NCI-H774 (cell line): ENCODE data around the gene TAMM41.
"Not testable (repeated sequence)": the region's sequence is repeated elsewhere in the genome, so short reads cannot be mapped to it uniquely, and the experiment has no call there.

Experiments
- DNase-seq: peaks from one replicate; lab custom pipeline; 2025; lab: John Stamatoyannopoulos, UW

Gene TAMM41

DNA sequence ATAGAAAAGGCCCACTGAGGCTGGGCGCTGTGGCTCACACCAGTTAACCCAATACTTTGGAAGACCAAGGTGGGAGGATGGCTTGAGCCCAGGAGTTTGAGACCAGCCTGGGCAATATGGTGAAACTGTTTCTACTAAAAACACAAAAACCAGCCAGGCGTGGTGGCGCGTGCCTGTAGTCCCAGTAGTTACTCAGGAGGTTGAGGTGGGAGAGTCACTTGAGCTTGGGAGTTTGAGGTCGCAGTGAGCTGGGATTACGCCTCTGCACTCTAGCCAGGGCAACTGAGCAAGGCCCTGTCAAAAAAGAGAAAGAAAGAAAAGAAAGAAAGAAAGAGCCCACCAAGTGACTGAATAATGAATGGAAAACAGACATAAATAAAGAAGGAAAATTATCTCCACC, 32.0 kb downstream of the TAMM41 start:
- DNase-seq, result no peak

DNA sequence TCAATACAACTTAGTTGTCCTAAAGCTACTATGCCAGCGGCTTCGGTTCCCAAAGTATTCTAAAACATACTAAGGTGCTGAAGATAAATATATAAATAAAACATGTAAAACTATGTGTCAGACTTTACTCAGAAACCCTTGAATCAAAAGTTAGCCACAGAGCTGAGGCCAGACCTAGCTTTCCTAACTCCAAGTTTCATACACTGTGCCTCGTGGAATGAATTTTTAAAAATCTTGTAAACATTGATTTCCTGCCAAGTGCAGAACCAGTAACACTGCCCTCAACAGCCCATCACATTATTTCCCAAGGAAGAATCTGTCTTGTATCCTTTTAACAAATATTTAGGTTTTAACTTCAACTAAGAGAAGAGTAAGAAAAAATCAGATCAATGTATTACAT, 36.4 kb downstream of the TAMM41 start:
- no peak for DNase-seq

DNA sequence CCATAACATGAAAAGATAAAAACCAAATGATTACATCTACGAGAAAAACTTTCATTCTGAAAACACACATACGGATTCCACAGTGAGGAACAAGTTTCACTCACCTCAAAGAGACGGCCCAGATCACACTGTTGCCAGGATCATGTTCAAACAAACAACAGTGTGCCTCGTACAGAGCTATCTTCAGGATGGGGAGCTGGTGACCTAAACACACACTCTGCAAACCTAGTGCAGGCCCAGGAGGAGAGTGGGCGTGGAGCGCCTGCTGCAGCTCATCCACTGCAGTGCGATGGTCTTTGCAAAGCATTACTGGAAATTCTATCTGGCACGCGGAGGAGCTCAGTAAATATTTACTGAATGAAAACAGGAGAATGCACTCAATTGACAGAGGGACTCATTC, 38.5 kb downstream of the TAMM41 start:
- no peak for DNase-seq

DNA sequence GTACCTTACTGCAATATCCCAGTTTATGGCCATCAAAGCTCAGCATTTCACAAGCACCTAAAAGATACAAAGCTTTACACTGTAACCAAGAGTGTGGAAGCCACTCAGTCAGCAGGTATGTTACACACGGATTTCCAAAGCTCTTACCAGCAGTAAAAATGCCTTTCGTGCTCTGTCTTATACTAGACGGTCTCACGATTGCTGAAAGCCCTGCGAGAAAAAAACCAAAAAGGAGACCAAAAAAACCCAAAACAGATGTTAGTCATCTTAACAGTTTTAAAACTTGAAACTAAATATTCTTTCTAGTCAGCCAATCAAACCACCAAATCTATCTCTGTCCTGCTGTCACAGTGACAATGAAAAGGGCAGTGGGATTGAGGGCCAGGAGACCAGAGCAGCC, 39.0 kb downstream of the TAMM41 start:
- DNase-seq, result no peak

DNA sequence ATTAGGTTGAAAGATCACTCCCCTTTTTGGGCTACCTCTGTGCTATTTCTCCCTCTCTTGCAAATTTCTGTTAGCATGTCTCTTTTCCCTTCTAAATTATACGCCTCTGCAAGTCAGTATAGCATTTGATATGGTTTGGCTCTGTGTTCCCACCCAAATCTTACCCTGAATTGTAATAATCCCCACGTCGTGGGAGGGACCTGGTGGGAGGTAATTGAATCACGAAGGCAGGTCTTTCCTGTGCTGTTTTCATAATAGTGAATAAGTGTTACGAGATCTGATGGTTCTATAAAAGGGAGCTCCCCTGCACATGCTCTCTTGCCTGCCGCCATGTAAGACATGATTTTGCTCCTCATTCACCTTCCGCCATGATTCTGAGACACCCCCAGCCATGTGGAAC, 41.0 kb downstream of the TAMM41 start:
- no peak for DNase-seq

DNA sequence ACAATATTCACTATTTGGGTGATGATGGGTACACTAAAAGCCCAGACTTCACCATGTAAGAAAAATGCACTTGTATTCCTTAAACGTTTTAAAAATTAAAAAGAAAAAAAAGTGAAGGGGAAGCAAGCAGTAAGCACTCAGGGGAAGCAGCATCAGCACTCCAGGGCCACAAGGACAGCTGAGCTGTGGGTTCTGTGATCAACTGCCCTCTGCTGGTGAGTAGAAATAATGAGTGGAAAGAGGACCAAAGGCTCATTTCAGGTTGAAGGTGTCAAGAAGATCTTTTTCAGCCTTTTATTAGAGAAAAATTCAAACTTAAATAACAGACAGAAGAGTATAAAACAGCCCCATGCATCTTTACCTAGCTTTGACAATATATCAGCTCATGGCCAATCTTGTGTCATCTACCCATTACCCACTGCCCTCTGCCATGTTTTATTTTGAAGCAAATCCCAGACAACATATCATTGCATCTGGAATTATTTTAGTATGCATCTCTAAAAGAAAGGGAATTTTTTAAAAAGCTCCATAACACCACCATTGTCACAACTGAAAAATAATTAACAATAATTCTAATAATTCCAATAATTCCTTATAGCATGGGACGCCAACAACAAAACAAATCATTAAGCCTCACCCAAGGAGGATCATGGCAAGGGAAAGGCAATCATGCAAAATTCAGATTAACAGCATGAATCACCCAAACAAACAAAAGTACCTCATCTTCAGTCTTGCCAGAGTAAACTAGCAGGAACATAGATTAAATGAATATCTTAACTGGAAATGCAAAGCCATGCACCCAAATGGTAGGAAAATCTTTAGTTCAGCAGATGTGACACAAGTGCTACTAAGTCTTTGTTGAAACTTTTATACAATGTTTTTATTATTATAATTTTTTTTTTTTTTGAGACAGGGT, 42.5 kb downstream of the TAMM41 start:
- DNase-seq, result peak; percentile 28

DNA sequence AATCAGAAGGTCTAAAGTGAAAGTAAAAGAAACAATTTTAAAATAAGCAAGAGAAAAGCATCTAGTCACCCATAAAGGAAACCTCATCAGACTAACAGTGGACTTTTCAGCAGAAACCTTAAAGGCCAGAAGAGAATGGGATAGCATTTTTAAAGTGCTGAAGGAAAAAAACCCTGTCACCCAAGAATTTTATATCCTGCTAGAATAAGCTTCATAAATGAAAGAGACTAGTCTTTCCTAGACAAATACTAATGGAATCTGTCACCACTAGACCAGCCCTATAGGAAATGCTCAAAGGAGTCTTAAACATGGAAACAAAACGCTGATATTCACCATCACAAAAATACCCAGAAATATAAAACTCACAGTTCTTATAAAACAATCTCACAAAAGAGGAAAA, 46.9 kb downstream of the TAMM41 start:
- DNase-seq, result no peak

DNA sequence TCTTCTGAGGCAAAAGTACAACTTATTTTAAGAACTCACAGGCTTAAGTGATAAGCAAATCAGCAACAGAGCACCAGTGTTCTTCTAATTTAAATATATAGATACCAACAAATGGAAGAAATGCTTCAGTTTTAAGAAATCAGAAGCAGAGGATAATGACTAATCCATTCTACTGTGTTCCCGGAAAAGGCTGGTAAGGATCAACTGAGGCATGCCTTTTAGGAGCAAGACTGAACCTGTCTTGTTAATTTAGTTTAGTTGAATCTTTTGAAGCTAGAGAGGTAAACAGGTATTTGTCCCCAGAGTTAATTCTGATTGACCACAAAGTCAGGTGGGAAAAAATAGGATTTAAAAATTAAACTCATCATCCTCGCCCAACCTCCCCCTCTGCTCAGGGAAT, 51.8 kb downstream of the TAMM41 start:
- DNase-seq, result no peak

DNA sequence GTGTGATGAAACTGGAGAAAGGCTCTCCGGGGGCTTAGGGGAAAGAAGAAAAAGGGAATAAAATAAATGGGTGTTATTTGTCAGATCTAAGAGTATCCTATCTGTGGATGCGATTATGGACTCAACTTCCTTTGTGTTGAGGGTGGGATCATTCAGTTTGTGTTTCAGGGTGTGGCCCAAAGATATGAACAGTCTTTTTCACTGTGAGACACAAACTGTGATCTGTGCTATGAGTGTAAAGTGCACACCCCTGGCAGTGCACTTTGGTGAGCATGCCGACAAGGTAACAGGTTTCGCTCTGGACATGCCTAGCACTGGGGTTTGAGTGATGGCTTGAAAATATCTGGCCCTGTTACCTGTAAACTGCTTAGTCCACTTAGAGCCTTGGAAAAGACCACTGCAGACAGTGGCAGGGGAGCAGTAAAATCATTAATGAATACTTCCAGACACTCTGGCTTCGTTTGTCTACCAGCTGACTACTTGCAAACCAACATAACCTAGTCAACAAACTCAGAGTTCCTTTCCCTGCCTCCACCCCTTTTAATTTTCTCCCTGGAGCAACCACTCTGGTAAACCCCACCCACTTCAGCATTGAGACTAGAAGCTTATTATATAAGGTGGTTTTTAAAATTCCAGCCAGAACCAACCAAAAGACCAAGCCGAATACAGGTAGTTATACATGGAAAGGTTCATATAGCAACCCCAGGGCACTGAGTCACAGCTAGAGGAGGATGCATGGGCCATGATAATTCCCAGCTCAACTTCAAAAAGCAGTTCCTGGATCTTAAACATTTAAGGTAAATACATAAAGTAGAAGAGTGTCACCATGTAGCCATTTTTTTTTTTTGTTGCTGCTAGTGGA, 55.1 kb downstream of the TAMM41 start:
- DNase-seq, result no peak

DNA sequence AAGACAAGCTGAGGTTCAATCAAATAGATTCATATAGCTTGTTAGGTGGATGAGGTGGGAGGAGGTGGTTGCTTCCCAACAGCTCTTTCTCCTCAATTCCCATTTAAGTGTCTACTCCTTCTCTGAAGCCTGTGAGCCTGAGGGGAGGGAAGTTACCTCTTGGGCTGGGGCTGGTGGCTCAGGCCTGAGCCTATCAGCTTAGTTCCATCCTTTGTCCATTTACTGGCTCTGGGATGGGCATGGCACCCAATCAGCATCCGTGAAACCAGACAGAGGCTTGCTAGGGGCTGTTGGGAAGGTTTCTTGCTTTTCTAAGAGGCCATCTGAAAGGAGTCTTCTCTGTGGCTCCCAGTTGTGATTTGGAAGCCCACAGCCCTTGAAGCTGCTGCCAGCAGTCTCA, 57.3 kb downstream of the TAMM41 start:
- no peak for DNase-seq

DNA sequence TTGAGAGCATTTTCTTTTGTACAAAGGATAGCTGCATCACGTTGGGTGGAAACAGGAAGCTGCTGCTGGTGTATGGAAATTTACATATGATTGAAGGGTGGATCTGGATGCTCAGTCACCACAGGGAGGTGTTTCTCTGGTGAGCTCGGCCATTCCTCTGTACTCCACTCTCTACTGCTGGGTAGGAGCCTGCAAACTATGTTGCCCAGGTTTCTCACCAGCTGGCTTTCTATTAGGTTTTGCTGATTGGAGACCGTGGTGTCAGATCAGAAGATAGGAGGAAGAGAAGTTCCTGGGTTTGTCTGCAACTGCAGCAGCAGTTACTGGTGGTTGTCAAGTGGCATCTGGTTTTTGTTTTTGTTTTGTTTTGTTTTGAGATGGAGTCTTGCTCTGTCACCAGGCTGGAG, 61.7 kb downstream of the TAMM41 start:
- DNase-seq, result no peak

DNA sequence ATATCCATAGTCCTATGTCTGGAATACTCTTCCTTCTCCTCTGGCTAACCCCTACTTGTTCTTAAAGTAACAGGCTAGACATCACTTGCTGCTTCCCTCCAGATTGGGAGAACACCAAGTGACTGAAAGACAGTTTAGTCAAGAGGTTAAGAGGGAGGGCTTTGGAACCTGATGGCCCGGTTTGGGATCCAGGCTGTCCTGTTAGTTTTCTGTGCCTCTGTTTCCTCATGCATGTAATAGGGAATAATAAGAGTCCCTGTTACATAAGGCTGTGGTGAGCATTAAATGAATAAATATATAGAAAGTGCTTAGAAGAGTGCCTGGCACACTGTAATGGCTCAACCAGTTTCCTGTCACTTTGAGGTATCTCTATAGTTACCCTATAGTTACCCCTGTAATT, 66.3 kb downstream of the TAMM41 start:
- no peak for DNase-seq

DNA sequence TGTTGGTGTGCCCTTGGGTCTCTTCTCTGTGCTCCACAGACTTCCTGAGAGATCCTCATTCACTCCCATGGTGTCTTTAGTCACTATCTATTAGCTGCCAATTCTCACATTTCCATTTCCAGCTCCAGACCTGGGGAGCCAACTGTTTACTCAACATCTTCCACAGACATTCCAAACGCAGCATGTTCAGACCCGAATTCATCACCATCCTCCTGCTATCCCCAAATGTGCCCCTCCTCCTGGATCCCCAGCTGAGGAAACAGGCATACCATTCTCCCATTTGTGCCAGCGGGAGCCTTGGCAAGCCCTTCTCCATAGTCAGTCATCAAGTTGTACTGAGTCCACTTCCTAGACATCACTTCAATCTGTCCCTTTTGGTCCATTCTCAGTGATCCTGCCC, 67.1 kb downstream of the TAMM41 start:
- no peak for DNase-seq

DNA sequence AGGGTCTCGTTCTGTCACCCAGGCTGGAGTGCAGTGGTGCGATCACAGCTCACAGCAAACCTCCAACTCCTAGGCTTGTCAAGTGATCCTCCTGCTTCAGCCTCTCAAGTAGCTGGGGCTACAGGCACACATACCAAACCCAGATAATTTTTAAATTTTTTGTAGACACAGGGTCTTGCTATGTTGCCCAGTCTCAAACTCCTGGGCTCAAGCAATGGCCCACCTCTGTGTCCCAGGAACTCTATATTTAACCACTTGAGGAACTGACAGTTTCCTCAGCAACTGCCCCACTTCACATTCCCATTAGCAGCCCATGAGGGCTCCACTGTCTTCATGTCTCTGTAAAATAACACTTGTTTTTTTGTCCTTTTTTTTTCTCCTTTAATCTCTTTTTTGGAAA, 68.4 kb downstream of the TAMM41 start:
- no peak for DNase-seq

DNA sequence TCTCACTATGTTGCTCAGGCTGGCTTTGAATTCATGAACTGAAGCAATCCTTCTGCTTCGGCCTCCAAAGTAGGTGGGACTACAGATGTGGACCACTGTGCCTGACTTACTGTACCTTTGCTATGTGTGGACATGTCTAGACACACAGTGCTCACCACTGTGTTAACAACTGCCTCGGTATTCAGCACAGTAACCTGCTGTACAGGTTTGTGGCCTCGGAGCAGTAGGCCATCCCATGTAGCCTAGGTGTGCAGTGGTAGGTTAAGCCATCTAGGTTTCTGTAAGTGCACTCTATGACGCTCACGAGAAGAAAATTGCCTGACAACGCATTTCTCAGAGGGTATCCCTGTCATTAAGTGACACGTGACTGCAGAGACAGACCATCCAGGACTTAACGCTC, 70.3 kb downstream of the TAMM41 start:
- no peak for DNase-seq

DNA sequence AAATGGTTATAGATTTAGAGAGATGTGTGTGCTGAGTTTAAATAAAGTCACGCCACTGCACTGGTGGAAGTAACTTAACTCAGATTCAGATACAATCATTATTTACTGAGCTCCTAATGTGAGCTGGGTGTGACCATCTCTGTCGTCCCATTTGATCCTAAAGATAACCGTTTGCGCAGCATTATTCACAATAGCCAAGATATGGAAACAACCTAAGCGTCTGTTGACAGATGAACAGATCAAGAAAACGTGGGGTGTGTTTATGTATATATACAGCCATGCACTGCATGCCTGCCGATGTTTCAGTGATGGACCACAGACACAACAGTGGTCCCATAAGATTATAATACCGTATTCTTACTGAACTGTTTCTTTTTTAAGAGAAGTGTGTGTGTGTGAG, 71.2 kb downstream of the TAMM41 start:
- DNase-seq, result no peak

DNA sequence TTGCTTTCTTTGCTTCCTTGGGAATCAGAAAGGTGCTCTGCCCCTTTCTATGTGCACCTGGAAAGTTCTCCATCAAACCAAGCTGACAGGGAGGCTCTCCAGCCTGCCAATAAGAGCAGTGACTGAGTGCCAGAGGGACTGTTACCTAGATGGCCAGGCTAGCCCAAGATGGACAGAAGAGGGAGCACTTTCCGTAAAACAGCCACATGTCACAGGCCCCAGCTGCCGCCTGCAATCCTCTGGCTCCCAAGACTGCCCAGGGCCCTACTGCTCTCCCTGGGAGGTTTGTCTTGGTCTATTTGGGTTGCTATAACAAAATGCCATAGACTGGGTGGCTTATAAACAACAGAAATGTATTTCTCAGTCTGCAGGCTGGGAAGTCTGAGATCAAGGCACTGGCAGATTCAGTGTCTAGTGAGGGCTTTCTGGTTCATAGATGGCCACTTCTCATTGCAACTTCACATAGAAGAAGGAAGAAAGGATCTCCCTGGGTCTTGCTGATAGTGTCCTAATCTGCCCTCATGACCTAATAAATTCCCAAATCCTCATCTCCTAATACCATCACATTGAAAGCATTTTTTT, 72.3 kb downstream of the TAMM41 start:
- DNase-seq, result peak; percentile 0

DNA sequence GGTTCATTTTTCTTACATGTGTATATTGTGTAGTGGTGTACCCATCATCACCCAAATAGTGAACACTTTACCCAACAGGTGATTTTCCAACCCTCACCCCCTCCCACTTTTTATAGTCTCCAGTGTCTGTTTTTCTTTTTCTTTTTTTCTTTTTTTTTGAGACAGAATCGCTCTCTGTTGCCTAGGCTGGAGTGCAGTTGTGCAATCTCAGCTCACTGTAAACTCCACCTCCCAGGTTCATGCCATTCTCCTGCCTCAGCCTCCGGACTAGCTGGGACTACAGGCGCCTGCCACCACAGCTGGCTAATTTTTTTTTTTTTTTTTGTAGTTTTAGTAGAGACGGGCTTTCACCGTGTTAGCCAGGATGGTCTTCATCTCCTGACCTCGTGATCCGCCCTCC, 74.8 kb downstream of the TAMM41 start:
- not testable (repeated sequence) for DNase-seq

DNA sequence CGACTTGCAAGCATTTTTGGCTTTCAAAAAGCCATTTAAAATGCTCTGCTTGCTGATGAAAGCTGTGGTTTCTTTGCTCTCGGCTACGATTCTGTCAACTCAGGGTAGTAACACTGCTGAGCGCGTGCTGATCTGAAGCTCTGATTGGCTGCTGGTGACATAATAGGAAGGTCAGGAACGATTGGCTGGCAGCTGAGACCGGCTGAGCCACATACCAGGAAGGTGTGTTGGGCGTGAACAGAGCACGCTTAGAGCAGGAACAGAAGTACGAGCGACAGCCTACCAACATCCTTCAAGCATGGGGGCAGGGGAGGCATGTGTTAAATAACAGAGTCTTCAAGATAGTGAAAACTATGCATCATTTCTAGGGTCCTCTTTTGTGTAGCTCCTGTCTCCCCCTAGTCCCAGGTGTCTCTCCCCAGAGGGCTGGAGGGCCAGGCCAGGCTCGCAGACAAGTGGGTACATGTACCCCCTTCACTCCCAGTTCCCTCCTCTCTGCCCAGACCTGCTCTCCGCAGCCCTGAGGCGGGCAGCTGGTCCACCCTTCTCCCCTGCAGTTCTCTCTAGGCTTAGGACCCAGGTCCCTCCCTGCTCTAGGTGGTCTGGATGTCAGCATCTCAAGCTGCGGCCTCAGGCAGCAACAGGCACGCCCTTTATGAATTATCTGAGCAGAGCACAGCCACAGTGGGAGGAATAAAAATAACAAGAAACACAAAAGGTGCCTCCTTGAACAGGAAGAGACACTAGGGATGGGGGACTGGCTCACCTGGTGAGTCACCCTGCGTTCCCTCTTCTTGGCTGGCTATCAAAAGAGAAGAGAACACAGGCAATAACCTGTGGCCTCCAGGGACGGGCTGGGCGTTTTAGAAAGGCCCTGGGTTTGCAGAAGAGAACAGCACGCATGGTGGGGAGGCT, 76.0 kb downstream of the TAMM41 start:
- peak; percentile 76 for DNase-seq

DNA sequence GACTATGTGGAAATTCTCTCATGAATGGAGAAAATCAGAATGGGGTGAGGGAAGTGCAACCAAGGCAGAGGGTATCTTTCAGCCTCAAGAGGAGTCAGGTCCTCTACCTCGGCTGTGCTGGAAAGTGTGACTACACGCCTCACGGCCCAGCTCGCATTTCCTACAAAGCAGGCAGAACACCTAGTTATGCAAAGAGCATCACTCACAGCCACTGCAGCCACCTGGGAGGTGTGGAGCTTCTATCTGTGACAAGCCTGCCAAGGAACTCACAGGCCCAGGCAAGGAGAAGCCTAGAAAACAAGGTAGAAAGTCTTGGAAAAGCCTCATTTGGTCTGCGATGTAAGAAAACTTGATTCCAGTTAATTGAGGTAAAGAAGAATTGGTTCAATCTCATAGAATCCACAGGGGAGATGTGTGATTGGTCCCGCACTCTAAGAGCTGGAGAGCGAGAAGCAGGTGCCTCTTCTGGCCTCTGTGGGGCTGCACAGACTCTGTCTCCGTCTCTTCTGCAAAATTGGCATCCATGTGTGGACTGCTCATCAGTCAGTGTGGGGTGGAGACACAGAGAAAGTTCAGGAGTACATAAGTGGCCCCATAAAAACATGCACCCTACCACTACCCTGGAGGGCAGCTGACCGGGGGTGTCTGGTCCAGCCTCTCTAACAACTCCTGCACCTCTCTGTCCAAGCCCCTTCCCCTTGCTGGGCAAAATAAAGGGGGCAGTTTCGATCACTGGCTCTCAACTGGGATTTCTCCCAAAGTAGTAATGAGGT, 76.8 kb downstream of the TAMM41 start:
- DNase-seq, result no peak

DNA sequence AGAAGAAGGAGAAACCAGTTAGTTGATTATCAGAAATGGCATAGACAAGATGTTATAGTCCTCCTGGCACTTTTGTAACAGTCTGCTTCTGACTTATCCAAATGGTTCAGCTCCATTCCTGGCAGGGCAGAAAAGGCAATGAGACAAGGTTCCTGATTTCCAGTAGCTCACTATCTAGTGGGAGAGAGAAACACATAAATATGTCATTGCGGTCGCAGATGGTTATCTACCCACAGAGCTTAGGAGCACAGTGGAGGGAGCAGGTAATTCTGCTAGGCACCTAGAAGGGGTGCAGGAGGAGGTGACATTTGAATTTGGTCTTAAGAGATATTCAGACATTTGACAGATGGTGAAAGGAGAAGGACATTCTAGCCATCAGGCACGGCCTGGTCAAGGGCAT, 78.1 kb downstream of the TAMM41 start:
- DNase-seq, result no peak
